GM18502 (cell line): ENCODE measurements around the gene A3GALT2.
"Not testable (repeated sequence)": the region's sequence is repeated elsewhere in the genome, so short reads cannot be mapped to it uniquely, and the experiment has no call there.

Experiments used
- ATAC-seq: cut with Tn5 transposase; IDR thresholded peaks from one replicate; pipeline ENCODE4 v1.9.1; 2021; ENCODE audit warnings: mild to moderate bottlenecking; ENCODE audit not compliant: unreplicated experiment, poor library complexity

The A3GALT2 gene

GRCh38 chr1:33317946-33318345, 3.0 kb downstream of the A3GALT2 start:
- ATAC-seq, result no peak

GRCh38 chr1:33317354-33317753, 3.5 kb downstream of the A3GALT2 start:
- no peak for ATAC-seq

GRCh38 chr1:33316601-33317000, 4.3 kb downstream of the A3GALT2 start:
- no peak for ATAC-seq

GRCh38 chr1:33314416-33314815, 6.5 kb downstream of the A3GALT2 start:
- ATAC-seq, result no peak

- no peak for ATAC-seq
These were observed 8.5 kb downstream of the A3GALT2 start for GRCh38 chr1:33312413-33312749.

GRCh38 chr1:33311706-33312412, 9.0 kb downstream of the A3GALT2 start:
- no peak for ATAC-seq

GRCh38 chr1:33310702-33311101, 10.2 kb downstream of the A3GALT2 start:
- ATAC-seq, result no peak

GRCh38 chr1:33309351-33309750, 11.5 kb downstream of the A3GALT2 start:
- ATAC-seq, result not testable (repeated sequence)

GRCh38 chr1:33307494-33307864, 13.4 kb downstream of the A3GALT2 start:
- no peak for ATAC-seq

GRCh38 chr1:33306653-33307493, 14.0 kb downstream of the A3GALT2 start:
- no peak for ATAC-seq

GRCh38 chr1:33305816-33306652, 14.9 kb downstream of the A3GALT2 start:
- no peak for ATAC-seq

GRCh38 chr1:33305016-33305415, 15.9 kb downstream of the A3GALT2 start:
- ATAC-seq, result no peak

GRCh38 chr1:33302325-33302724, 18.6 kb downstream of the A3GALT2 start:
- ATAC-seq, result no peak

- no peak for ATAC-seq
These were observed 19.5 kb downstream of the A3GALT2 start for GRCh38 chr1:33301273-33301984.

GRCh38 chr1:33300673-33301072, 20.2 kb downstream of the A3GALT2 start:
- ATAC-seq, result no peak

GRCh38 chr1:33299461-33300155, 21.3 kb downstream of the A3GALT2 start:
- no peak for ATAC-seq

- no peak for ATAC-seq
These were observed 22.1 kb downstream of the A3GALT2 start for GRCh38 chr1:33298623-33299277.

GRCh38 chr1:33297911-33298622, 22.8 kb downstream of the A3GALT2 start:
- no peak for ATAC-seq

- ATAC-seq, result no peak
These were observed 24.1 kb downstream of the A3GALT2 start for GRCh38 chr1:33296824-33297223.
